PC-9 (cell line): ENCODE data around the gene COPZ2. TPM values are rescaled to one million over a fixed set of nuclear protein-coding genes. Genes with fewer than 3 reads are reported as not detected.

Experiments
- BruUV-seq: library from RNA; stranded (reverse); fragments of 400-500 nt; replicated peaks from 2 replicates; lab custom pipeline; 2021; lab: Mats Ljungman, UMichigan
- CTCF ChIA-PET: fragments of 300-600 bp; sonication (Branson Sonifier 250); formaldehyde crosslinking; loops from one replicate; lab custom pipeline; 2022; ENCODE audit warnings: antibody characterized with exemption; lab: Charles Lee
- POLR2A ChIA-PET: fragments of 300-600 bp; sonication (Branson Sonifier 250); formaldehyde crosslinking; loops from one replicate; lab custom pipeline; 2022; ENCODE audit warnings: antibody characterized with exemption; ENCODE audit not compliant: unreplicated experiment; lab: Charles Lee
- DNase-seq, 2 experiments: peaks; one replicate each; pipeline versions ENCODE4 v3.0.0 to v3.0.0-alpha.2; 2015 to 2022; ENCODE audit warnings: mixed read lengths in 1 of 2
- H2AFZ ChIP-seq: fragments of 200-600 bp; sonication (generic); 2 replicates; pipeline ENCODE4 v1.8.1; 2017; ENCODE audit warnings: antibody characterized with exemption
- H3F3A ChIP-seq: fragments of 200-600 bp; sonication (generic); 2 replicates; pipeline ENCODE4 v1.8.1; 2017; ENCODE audit warnings: antibody characterized with exemption, mild to moderate bottlenecking, low read depth; ENCODE audit not compliant: insufficient read depth
- H3K27ac ChIP-seq: fragments of 200-600 bp; sonication (generic); 2 replicates; pipeline ENCODE4 v1.6.1; 2016; ENCODE audit warnings: mixed run types
- H3K27me3 ChIP-seq: fragments of 200-600 bp; sonication (generic); 2 replicates; pipeline ENCODE4 v1.6.1; 2016; ENCODE audit warnings: low read depth, mixed run types; ENCODE audit not compliant: insufficient read depth
- H3K36me3 ChIP-seq: fragments of 200-600 bp; sonication (generic); 2 replicates; pipeline ENCODE4 v1.6.1; 2016; ENCODE audit warnings: low read depth, mixed run types
- H3K4me1 ChIP-seq: fragments of 200-600 bp; sonication (generic); replicated peaks from 2 replicates; pipeline ENCODE4 v1.6.1; 2016; ENCODE audit warnings: mixed run types; ENCODE audit not compliant: insufficient read depth
- H3K4me2 ChIP-seq: fragments of 200-600 bp; sonication (generic); 2 replicates; pipeline ENCODE4 v1.6.1; 2017; ENCODE audit warnings: mixed run types
- H3K4me3 ChIP-seq: fragments of 200-600 bp; sonication (generic); 2 replicates; pipeline ENCODE4 v1.6.1; 2016; ENCODE audit warnings: mixed run types
- H3K79me2 ChIP-seq: fragments of 200-600 bp; sonication (generic); 2 replicates; pipeline ENCODE4 v1.6.1; 2017; ENCODE audit warnings: low read depth, mixed run types
- H3K9me2 ChIP-seq: fragments of 200-600 bp; sonication (generic); 2 replicates; pipeline ENCODE4 v1.8.1; 2017; ENCODE audit warnings: mild to moderate bottlenecking; ENCODE audit not compliant: insufficient read depth
- H3K9me3 ChIP-seq: fragments of 200-600 bp; sonication (generic); 2 replicates; pipeline ENCODE4 v1.8.1; 2016; ENCODE audit warnings: low read depth; ENCODE audit not compliant: insufficient read depth
- H4K20me1 ChIP-seq: fragments of 200-600 bp; sonication (generic); 2 replicates; pipeline ENCODE4 v1.8.1; 2017; ENCODE audit not compliant: insufficient read depth
- CTCF ChIP-seq: fragments of 200-600 bp; sonication (generic); conservative IDR thresholded peaks from 2 replicates; pipeline ENCODE4 v1.6.1; 2017; ENCODE audit warnings: mixed run types, antibody characterized with exemption, mild to moderate bottlenecking, moderate library complexity
- EZH2 ChIP-seq: fragments of 200-600 bp; sonication (generic); IDR thresholded peaks from 2 replicates; pipeline ENCODE4 v1.8.0; 2017; ENCODE audit warnings: antibody characterized with exemption, low read depth
- intact Hi-C: fragments of 100-400 bp; cut with micrococcal nuclease; formaldehyde crosslinking; loops from one replicate; pipeline ENCODE4 v1.10.0; 2022; ENCODE audit not compliant: unreplicated experiment
- total RNA-seq: library from RNA; stranded (reverse); gene quantifications from 2 replicates; pipeline ENCODE4 v1.2.3, GENCODE V29; 2021

The COPZ2 gene
- total RNA-seq, 1 experiment from 2014 or later: 2.6 TPM

- no peak for TF ChIP-seq EZH2
- no peak for TF ChIP-seq CTCF
- DNase-seq: no peak
- no TSS peak for BruUV-seq
- intact Hi-C loops: no loop called here
- Histone ChIP-seq H2AFZ (no peak overlapping the region), H3F3A (peaks cover 8% of the 10 kb centered on the region), H3K9me2 (no peaks in the 10 kb centered on the region), H3K36me3 (no peaks in the 10 kb centered on the region), H3K79me2 (no peaks in the 10 kb centered on the region), H3K27me3 (no peaks in the 10 kb centered on the region), H3K27ac (no peak overlapping the region), H3K4me1 (0 out of 2 replicates have a peak, but pooled peaks cover 4% of the 10 kb centered on the region), H3K4me3 (no peak overlapping the region), H3K4me2 (no peak overlapping the region), H4K20me1 (no peaks in the 10 kb centered on the region), H3K9me3 (no peaks in the 10 kb centered on the region)
- CTCF ChIA-PET: interaction anchor here (0.8 kb wide), 1 partner anchor 866 kb away, joined by 4 read pairs; no protein-coding TSS in a partner anchor
- POLR2A ChIA-PET: no interaction called here
These were observed 24.9 kb downstream of the COPZ2 start for GRCh38 chr17:48012654-48013053.

- Histone ChIP-seq H3K27me3 (no peaks in the 10 kb centered on the region), H3K4me3 (no peak overlapping the region), H3F3A (peaks cover 8% of the 10 kb centered on the region), H3K9me3 (no peaks in the 10 kb centered on the region), H3K36me3 (no peaks in the 10 kb centered on the region), H3K4me1 (0 out of 2 replicates have a peak, but pooled peaks cover 4% of the 10 kb centered on the region), H3K9me2 (no peaks in the 10 kb centered on the region), H3K27ac (no peak overlapping the region), H2AFZ (no peak overlapping the region), H3K79me2 (no peaks in the 10 kb centered on the region), H4K20me1 (no peaks in the 10 kb centered on the region), H3K4me2 (no peak overlapping the region)
- ChIA-PET POLR2A (no interaction called here), CTCF (interaction anchor here (0.8 kb wide), 1 partner anchor 867 kb away, joined by 4 read pairs; no protein-coding TSS in a partner anchor)
- DNase-seq: no peak
- no TSS peak for BruUV-seq
- no peak for TF ChIP-seq EZH2
- no peak for TF ChIP-seq CTCF
- intact Hi-C loops: no loop called here
These were observed 25.5 kb downstream of the COPZ2 start for GRCh38 chr17:48012151-48012520.

- ChIA-PET CTCF (interaction anchor here (0.6 to 0.8 kb wide), 2 partner anchors 38 to 867 kb away, joined by 3 to 4 read pairs; no protein-coding TSS in a partner anchor), POLR2A (interaction anchor here (0.6 kb wide), 1 partner anchor 70 kb away, joined by 3 read pairs; the partner anchor contains the start of gene PNPO)
- Histone ChIP-seq H3K36me3 (no peaks in the 10 kb centered on the region), H3K9me2 (no peaks in the 10 kb centered on the region), H3K4me2 (peak overlapping the region; percentile 69), H2AFZ (peak overlapping the region; percentile 79), H3K4me1 (0 out of 2 replicates have a peak, but pooled peaks cover 4% of the 10 kb centered on the region), H3K27me3 (no peaks in the 10 kb centered on the region), H3K4me3 (peak overlapping the region; percentile 23; the same call in 1 of the 2 replicates), H3K79me2 (no peaks in the 10 kb centered on the region), H3F3A (peaks cover 6% of the 10 kb centered on the region), H4K20me1 (no peaks in the 10 kb centered on the region), H3K9me3 (no peaks in the 10 kb centered on the region), H3K27ac (no peak overlapping the region)
- peak in 1 of 2 experiments; percentile 35 for DNase-seq
- intact Hi-C loops: no loop called here
- no peak for TF ChIP-seq EZH2
- peak; percentile 66 for TF ChIP-seq CTCF
- BruUV-seq: no TSS peak
These were observed 26.0 kb downstream of the COPZ2 start for GRCh38 chr17:48011405-48012150.
